ENCODE measurements around the gene C19orf85.

- TF ChIP-seq CTCF (conservative IDR thresholded peaks at IDR 0.05; ENCODE audit: low read depth in 2 of 2) (no peak), REST (IDR thresholded peaks at IDR 0.05; ENCODE audit: unreplicated experiment) (no peak), EZH2 (IDR thresholded peaks at IDR 0.05; ENCODE audit: low read depth, unreplicated experiment) (no peak), ETS1 (IDR thresholded peaks at IDR 0.05) (no peak), CREB1 (CRISPR knock-in tag; IDR thresholded peaks at IDR 0.05; ENCODE audit: low read depth) (no peak), NANOG (IDR thresholded peaks at IDR 0.05; ENCODE audit: borderline replicate concordance) (no peak), EZH2phosphoT487 (IDR thresholded peaks at IDR 0.05; ENCODE audit: unreplicated experiment) (no peak), ZNF331 (CRISPR knock-in tag; IDR thresholded peaks at IDR 0.05; ENCODE audit: low read depth) (no peak), POLR2AphosphoS5 (IDR thresholded peaks at IDR 0.05; ENCODE audit: low read depth) (no peak), STAT1 (IDR thresholded peaks at IDR 0.05; ENCODE audit: unreplicated experiment) (no peak)
These were observed 28.6 kb upstream of the C19orf85 start for GRCh38 chr19:55493052-55493644.
